Measurements from ENCODE around the gene PARP2. TPM values are rescaled to one million over a fixed set of nuclear protein-coding genes. Genes with fewer than 3 reads are reported as not detected.
A peak's percentile ranks its signal among the peaks of the same experiment; 100 is the strongest.

Gene PARP2, protein sequence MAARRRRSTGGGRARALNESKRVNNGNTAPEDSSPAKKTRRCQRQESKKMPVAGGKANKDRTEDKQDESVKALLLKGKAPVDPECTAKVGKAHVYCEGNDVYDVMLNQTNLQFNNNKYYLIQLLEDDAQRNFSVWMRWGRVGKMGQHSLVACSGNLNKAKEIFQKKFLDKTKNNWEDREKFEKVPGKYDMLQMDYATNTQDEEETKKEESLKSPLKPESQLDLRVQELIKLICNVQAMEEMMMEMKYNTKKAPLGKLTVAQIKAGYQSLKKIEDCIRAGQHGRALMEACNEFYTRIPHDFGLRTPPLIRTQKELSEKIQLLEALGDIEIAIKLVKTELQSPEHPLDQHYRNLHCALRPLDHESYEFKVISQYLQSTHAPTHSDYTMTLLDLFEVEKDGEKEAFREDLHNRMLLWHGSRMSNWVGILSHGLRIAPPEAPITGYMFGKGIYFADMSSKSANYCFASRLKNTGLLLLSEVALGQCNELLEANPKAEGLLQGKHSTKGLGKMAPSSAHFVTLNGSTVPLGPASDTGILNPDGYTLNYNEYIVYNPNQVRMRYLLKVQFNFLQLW
- total RNA-seq: 30.6 and 30.8 TPM in 2 replicates
- polyA plus RNA-seq: 12.9 and 15.7 TPM in 2 replicates
- polyA plus RNA-seq (2011; cell fraction: cytosol; rRNA removed): 22.6 and 23.7 TPM in 2 replicates
- polyA plus RNA-seq (2011; cell fraction: nucleus; rRNA removed): 59.9 and 83.6 TPM in 2 replicates
- polyA plus RNA-seq (2012): 16.9 and 28.1 TPM in 2 replicates
- 7.4 and 7.9 TPM in 2 replicates for polyA minus RNA-seq
- 20.6 TPM for polyA minus RNA-seq (2011; cell fraction: cytosol; rRNA and poly(A)+ RNA removed)
- polyA minus RNA-seq (2011; cell fraction: nucleus; rRNA and poly(A)+ RNA removed): 13.2 and 18.8 TPM in 2 replicates
- Bru-seq, nascent RNA: percentile 73 among the genes with signal in this experiment
- percentile 80 among the genes with signal in this experiment for BruChase-seq, experiment 1, labeled RNA remaining after a 6-hour chase
- percentile 75 among the genes with signal in this experiment for BruChase-seq, experiment 2, labeled RNA remaining after a 2-hour chase
- long read RNA-seq, transcript PARP2-202 (16 exons, 1,881 nt): major isoform, 30 of 93 reads
- long read RNA-seq, transcript PARP2-201 (16 exons, 1,886 nt): minor isoform, 28 of 93 reads
- long read RNA-seq, partial matches to known transcripts: 10 of 93 reads
- long read RNA-seq, other reads (novel, unspliced or antisense): 24 of 93 reads

DNA sequence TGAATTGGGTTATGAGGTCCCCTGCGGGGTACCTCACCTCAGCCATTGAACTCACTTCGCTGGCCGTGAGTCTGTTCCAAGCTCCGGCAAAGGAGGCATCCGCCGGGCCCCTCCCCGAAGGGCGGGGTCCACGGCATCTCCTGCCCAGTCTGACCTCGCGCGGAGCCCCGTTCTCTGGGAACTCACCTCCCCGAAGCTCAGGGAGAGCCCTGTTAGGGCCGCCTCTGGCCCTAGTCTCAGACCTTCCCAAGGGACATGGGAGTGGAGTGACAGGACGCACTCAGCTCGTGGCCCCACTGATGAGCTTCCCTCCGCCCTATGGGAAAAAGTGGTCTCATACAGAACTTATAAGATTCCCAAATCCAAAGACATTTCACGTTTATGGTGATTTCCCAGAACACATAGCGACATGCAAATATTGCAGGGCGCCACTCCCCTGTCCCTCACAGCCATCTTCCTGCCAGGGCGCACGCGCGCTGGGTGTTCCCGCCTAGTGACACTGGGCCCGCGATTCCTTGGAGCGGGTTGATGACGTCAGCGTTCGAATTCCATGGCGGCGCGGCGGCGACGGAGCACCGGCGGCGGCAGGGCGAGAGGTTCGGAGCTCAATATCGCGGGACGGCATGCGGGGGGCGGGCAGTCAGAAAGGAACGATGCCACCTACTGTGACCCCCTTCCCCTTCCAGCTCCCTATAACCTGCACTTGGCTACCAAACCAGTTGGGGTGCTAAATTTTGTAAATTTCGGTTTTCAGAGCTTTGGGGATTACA lies at the start of gene PARP2:
Gene PARP2, plus strand, starts transcription at position 544 of the 770 bp plus-strand sequence. Its CDS starts 7 bp downstream, at position 551.
- Histone ChIP-seq H3K9me3 (replicated peaks; ENCODE audit: control insufficient read depth, insufficient read depth, low read length) (no peaks in the 10 kb centered on the region), H2AFZ (ENCODE audit: low read depth, low read length) (peak within 1 kb of the TSS; percentile 78), H3K4me3 (replicated peaks in 1 of 3; ENCODE audit: insufficient read depth in 1 of 3, low read depth in 1 of 3, low read length in 3 of 3) (peak within 1 kb of the TSS; percentile 78 to 95 (median 78)), H3K4me2 (ENCODE audit: insufficient read depth, low read length) (peak within 1 kb of the TSS; percentile 94), H3K27me3 (ENCODE audit: control insufficient read depth in 2 of 2, insufficient read depth in 2 of 2, low read length in 2 of 2) (no peaks in the 10 kb centered on the region), H3K4me1 (ENCODE audit: control insufficient read depth, extremely low read depth, insufficient read depth, low read length) (peaks cover 11% of the 10 kb centered on the region), H4K20me1 (replicated peaks; ENCODE audit: control insufficient read depth, extremely low read depth, insufficient read depth, low read length) (no peaks in the 10 kb centered on the region), H3K36me3 (ENCODE audit: control insufficient read depth in 2 of 2, extremely low read depth in 1 of 2, insufficient read depth in 2 of 2, low read length in 2 of 2) (peaks cover 0 to 3% of the 10 kb centered on the region in 2 experiments), H3K27ac (ENCODE audit: insufficient read depth, low read depth, low read length) (peak within 1 kb of the TSS; percentile 85), H3K9me1 (replicated peaks; ENCODE audit: control insufficient read depth, extremely low read depth, insufficient read depth, low read length) (no peaks in the 10 kb centered on the region), H3K79me2 (ENCODE audit: control insufficient read depth, insufficient read depth, low read length) (peaks cover 14% of the 10 kb centered on the region), H3K9ac (replicated peaks; ENCODE audit: extremely low read depth, insufficient read depth, low read length) (peak within 1 kb of the TSS; percentile 98)
- ChIA-PET CTCF (interaction anchor here (0.5 to 6.4 kb wide), 16 partner anchors 9 to 628 kb away, joined by 3 to 73 read pairs (median 4); partner anchors contain the start of genes APEX1, CCNB1IP1, OSGEP and PIP4P1), POLR2A (interaction anchor here (0.6 to 3.0 kb wide), 26 partner anchors 9 to 1200 kb away, joined by 3 to 37 read pairs (median 7); partner anchors contain the start of genes APEX1, CCNB1IP1, OSGEP and PIP4P1)
- DNase-seq (ENCODE audit: low read depth, low spot score): peak; percentile 100
- TSS peak; percentile 100 for BruUV-seq (replicated peaks)
- dilution Hi-C loops (cut with MboI; ENCODE audit: extremely low pct_ligation_motif_present, low sequenced_read_pairs) (no loop called here), intact Hi-C loops (cut with micrococcal nuclease) (no loop called here)
- TF ChIP-seq POLR2A (IDR thresholded peaks at IDR 0.05; ENCODE audit: low read depth, low read length) (peak; percentile 100), EZH2 (IDR thresholded peaks at IDR 0.05; ENCODE audit: borderline replicate concordance, low read depth, low read length, severe bottlenecking) (no peak), POLR2AphosphoS5 (IDR thresholded peaks at IDR 0.05; ENCODE audit: insufficient read depth, low read depth, low read length) (peak; percentile 100), JUN (IDR thresholded peaks at IDR 0.05; ENCODE audit: borderline replicate concordance, insufficient read depth, insufficient read length, low read depth) (peak; percentile 75)
- peak; percentile 98 for FAIRE-seq
